Peyer's patch (tissue), 4 donors: ENCODE measurements around the gene TXLNG. TPM values are rescaled to one million over a fixed set of nuclear protein-coding genes. Genes with fewer than 3 reads are reported as not detected.

Experiments used
- DNase-seq, 3 donors: peaks; one replicate each; pipeline ENCODE4 v3.0.0-alpha.2; 2017 to 2019
- H3K27ac ChIP-seq, 4 donors: fragments of 200-600 bp; sonication (generic); one replicate each; pipeline ENCODE4 v1.5.1; 2016 to 2019
- H3K27me3 ChIP-seq, 2 donors: fragments of 200-600 bp; sonication (generic); one replicate each; pipeline ENCODE4 v1.5.1; 2019
- H3K36me3 ChIP-seq, 3 donors: fragments of 200-600 bp; sonication (generic); one replicate each; pipeline ENCODE4 v1.5.1; 2016 to 2019
- H3K4me1 ChIP-seq, 4 donors: fragments of 200-600 bp; sonication (generic); one replicate each; pipeline ENCODE4 v1.5.1; 2016 to 2019
- H3K4me3 ChIP-seq, 4 donors: fragments of 200-600 bp; sonication (generic); 1 replicate in 3 of 4; 2 replicates in 1 of 4; pipeline ENCODE4 v1.5.1; 2016 to 2019; ENCODE audit warnings: mild to moderate bottlenecking in 1 of 4
- H3K9me3 ChIP-seq, 4 donors: fragments of 200-600 bp; sonication (generic); one replicate each; pipeline ENCODE4 v1.5.1; 2016 to 2019; ENCODE audit warnings: mild to moderate bottlenecking in 1 of 4
- POLR2A ChIP-seq, 2 donors: fragments of 450-650 bp; IDR thresholded peaks; one replicate each; pipeline ENCODE4 v1.5.1; 2017; ENCODE audit warnings: antibody characterized with exemption in 2 of 2, mild to moderate bottlenecking in 2 of 2, moderate library complexity in 2 of 2
- total RNA-seq, 4 donors: library from RNA; depleted of rRNA; stranded (reverse); fragments of >200 nt; gene quantifications; one replicate each; pipeline ENCODE4 v1.1.0, GENCODE V29; 2016
- TF ChIP-seq, protein P1 (sequence below), 6 experiments: fragments of 450-650 bp in 4 of 6; fragments of 200-600 bp in 2 of 6; sonication (generic) in 1 of 6; IDR thresholded peaks; one replicate each; pipeline ENCODE4 v1.5.1; 2017 to 2019; ENCODE audit warnings: antibody characterized with exemption in 6 of 6, mild to moderate bottlenecking in 3 of 6, moderate library complexity in 1 of 6

The TXLNG gene
- total RNA-seq, 4 donors from 2014 or later: 8.9 to 20.6 (median 14.7) TPM

DNA sequence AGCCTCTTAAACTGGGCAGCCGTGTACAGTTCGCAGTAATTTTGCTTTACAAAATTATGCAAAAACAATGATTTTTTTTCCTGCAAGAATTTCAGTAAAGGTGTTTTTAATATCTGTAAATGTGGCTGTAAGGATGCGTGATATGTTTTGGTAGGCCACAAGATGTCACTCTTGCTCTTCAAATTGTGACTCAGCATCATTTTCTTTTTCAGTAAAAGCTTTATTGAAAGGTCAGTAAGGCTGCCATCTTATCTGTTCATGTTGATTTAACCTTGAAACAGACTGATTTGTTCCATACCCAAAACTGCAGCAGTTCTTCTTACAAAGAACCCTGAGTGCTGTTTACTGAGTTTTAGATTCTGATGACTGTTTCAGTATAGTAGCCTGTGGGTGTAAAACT, 39.9 kb downstream of the TXLNG start:
- Histone ChIP-seq H3K27ac (no peak overlapping the region), H3K4me3 (no peak overlapping the region), H3K36me3 (peaks cover 0 to 3% (median 0%) of the 10 kb centered on the region in 3 donors), H3K9me3 (no peaks in the 10 kb centered on the region), H3K27me3 (no peaks in the 10 kb centered on the region), H3K4me1 (no peaks in the 10 kb centered on the region)
- no peak for DNase-seq
- TF ChIP-seq POLR2A (IDR thresholded peaks at IDR 0.05): no peak
- TF ChIP-seq, protein P1, sequence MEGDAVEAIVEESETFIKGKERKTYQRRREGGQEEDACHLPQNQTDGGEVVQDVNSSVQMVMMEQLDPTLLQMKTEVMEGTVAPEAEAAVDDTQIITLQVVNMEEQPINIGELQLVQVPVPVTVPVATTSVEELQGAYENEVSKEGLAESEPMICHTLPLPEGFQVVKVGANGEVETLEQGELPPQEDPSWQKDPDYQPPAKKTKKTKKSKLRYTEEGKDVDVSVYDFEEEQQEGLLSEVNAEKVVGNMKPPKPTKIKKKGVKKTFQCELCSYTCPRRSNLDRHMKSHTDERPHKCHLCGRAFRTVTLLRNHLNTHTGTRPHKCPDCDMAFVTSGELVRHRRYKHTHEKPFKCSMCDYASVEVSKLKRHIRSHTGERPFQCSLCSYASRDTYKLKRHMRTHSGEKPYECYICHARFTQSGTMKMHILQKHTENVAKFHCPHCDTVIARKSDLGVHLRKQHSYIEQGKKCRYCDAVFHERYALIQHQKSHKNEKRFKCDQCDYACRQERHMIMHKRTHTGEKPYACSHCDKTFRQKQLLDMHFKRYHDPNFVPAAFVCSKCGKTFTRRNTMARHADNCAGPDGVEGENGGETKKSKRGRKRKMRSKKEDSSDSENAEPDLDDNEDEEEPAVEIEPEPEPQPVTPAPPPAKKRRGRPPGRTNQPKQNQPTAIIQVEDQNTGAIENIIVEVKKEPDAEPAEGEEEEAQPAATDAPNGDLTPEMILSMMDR (IDR thresholded peaks at IDR 0.05): peak in 5 of 6 experiments; percentile 24 to 77 (median 60)

DNA sequence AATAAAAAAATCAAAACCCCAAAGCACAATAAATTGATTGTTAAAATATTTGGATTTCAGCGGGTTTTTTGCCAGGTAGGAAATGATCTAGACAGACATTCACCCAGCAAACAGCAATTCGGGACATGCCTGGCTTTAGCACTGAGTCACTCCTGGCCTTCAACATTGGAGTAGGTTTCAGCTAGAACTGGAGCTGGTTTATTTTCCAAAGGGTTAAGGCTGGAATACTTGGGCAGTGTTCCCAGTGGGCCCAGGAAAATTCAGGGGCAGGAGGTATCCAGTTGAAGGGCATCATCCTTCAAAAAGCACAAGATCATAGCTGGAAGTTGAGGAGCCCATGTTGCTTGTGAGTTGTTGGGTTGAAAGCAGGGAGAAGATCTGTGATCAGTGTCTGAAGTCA, 41.0 kb downstream of the TXLNG start:
- peak overlapping the region in 1 of 4 donors; percentile 17 for H3K27ac ChIP-seq

DNA sequence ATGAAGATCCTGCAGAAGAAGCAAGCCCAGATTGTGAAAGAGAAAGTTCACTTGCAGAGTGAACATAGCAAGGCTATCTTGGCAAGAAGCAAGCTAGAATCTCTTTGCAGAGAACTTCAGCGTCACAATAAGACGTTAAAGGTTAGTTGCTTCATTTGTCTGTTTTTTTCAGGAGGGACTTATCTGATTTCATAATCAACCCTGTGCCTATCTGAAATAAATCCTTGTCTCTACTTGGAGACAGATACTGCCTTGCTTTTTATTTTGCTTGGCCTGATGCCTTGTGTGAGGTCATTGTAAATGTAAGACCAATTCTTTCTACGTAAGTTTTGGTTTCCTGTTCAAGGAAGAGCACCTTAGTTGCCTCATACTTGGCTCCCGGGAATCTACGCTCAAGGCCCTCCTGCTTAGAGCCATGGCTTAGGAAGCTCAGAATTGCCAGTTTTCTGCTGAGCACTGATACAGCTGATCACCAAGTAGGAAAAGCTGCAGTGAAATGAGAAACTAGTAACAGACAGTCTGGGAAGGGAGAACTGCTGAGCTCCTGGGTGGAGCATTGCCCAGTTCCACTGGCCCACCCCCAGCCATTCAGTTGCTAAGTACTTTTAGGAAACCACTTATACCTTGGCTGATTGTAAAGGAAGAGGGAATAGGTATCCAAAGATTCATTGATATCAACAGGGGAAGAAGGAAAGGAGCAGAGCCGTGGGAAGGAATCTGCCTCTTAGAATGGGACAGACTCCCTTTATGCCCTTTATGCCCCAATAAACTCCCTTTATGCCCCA, 42.0 kb downstream of the TXLNG start:
- Histone ChIP-seq H3K9me3 (no peaks in the 10 kb centered on the region), H3K27me3 (no peaks in the 10 kb centered on the region), H3K36me3 (no peaks in the 10 kb centered on the region), H3K4me1 (no peaks in the 10 kb centered on the region), H3K4me3 (no peak overlapping the region), H3K27ac (peak overlapping the region in 2 of 4 donors; percentile 41 to 70)
- no peak for TF ChIP-seq POLR2A (IDR thresholded peaks at IDR 0.05)
- TF ChIP-seq, protein P1 (IDR thresholded peaks at IDR 0.05): no peak
- DNase-seq: no peak

More for the DNA sequence above, 41.0 kb downstream of the TXLNG start:
- H3K27me3 ChIP-seq: no peaks in the 10 kb centered on the region
- no peak for DNase-seq
- peaks cover 0 to 3% (median 0%) of the 10 kb centered on the region in 3 donors for H3K36me3 ChIP-seq
- H3K4me3 ChIP-seq: no peak overlapping the region
- no peaks in the 10 kb centered on the region for H3K9me3 ChIP-seq
- TF ChIP-seq, protein P1 (IDR thresholded peaks at IDR 0.05): no peak
- no peak for TF ChIP-seq POLR2A (IDR thresholded peaks at IDR 0.05)
- H3K4me1 ChIP-seq: no peaks in the 10 kb centered on the region

DNA sequence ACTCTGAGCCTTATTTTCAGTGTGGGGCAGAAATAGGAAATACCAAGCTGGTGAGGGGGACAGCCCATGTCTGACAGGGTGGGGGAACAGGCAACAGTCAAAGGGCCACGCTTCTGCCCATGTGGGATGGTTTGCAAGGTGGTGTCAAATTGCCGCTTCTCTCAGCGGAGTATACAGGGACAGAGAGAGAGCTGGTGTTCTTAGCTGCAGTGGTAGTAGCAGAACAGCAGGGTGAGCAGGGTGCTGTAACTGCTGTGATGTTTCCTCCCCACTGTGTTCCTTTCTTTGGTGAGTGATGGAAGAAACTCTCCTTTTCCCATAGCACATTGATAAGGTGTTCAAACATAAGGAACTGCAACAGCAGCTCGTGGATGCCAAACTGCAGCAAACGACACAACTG, 46.0 kb downstream of the TXLNG start:
- Histone ChIP-seq H3K4me3 (no peak overlapping the region), H3K36me3 (no peaks in the 10 kb centered on the region), H3K27me3 (no peaks in the 10 kb centered on the region), H3K9me3 (no peaks in the 10 kb centered on the region), H3K4me1 (no peaks in the 10 kb centered on the region), H3K27ac (no peak overlapping the region)
- DNase-seq: no peak
- no peak for TF ChIP-seq POLR2A (IDR thresholded peaks at IDR 0.05)
- TF ChIP-seq, protein P1 (IDR thresholded peaks at IDR 0.05): no peak

DNA sequence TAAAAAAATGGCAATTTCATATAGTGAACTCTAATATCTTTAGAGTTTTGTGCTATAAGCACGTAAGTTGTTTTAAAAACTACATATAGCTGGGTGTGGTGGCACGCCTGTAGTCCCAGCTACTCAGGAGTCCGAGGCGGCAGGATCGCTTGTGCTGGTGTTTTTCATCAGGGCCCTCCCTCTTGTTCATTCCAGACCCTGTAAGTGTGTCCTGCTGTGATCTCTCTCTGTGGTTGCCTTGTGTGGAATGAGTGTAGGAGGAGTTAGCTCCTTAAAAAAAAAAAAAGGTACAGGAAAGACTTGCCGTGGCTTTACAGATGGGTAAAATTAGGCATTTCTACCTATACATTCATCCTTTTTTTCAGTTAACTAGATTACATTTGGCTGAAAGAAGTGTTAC, 48.5 kb downstream of the TXLNG start:
- peaks cover 0 to 5% (median 0%) of the 10 kb centered on the region in 3 donors for H3K36me3 ChIP-seq
- TF ChIP-seq, protein P1 (IDR thresholded peaks at IDR 0.05): no peak
- no peaks in the 10 kb centered on the region for H3K27me3 ChIP-seq
- no peak overlapping the region for H3K4me3 ChIP-seq
- no peak for DNase-seq
- no peaks in the 10 kb centered on the region for H3K9me3 ChIP-seq
- H3K27ac ChIP-seq: no peak overlapping the region
- H3K4me1 ChIP-seq: no peaks in the 10 kb centered on the region
